ENCODE data around the gene VGLL2.

The VGLL2 gene

GRCh38 chr6:117311726-117312125, 46.4 kb downstream of the VGLL2 start:
- TF ChIP-seq CTCF (IDR thresholded peaks at IDR 0.05; ENCODE audit: low read depth, low read length) = no peak
- DNase-seq (ENCODE audit: extremely low read depth, low read depth) = no peak

GRCh38 chr6:117317261-117317660, 51.9 kb downstream of the VGLL2 start:
- TF ChIP-seq CTCF (IDR thresholded peaks at IDR 0.05; ENCODE audit: low read depth, low read length) = no peak; the same call in none of the 2 replicates
- no peak for DNase-seq (ENCODE audit: extremely low read depth, low read depth)

All from AG09319 (cell line).